ENCODE data around the gene SFRP5.
A peak's percentile ranks its signal among the peaks of the same experiment; 100 is the strongest.

SFRP5 gene

DNA sequence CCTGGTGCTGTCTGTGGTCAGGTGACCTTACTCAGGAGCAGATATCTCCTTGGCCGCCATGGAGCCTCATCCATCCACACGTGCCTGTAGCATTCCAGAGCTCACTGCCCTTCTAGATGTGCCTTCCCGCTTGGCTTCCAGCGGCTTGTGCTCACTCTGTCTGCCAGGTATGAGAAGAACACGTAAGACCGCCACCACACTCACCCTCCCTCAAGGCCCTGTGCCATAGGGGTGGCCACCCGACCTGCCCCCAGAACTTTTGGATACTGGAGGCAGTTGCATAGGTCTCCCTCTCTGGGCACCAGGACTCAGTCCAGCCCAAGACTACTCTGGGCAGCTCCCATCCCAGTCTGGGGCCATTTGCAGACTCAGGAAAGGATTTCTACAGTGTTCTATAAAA, 54.2 kb downstream of the SFRP5 start:
- DNase-seq (ENCODE audit: low spot score) (no peak), ATAC-seq (ENCODE audit: low read depth) (no peak)
- Histone ChIP-seq H3K9me3 (ENCODE audit: severe bottlenecking) (no peaks in the 10 kb centered on the region), H3K4me3 (ENCODE audit: severe bottlenecking) (no peak overlapping the region), H3K27me3 (ENCODE audit: insufficient read depth, poor library complexity, severe bottlenecking) (no peaks in the 10 kb centered on the region), H3K4me1 (ENCODE audit: insufficient read depth, poor library complexity, severe bottlenecking) (peaks cover 48% of the 10 kb centered on the region), H3K27ac (ENCODE audit: poor library complexity, severe bottlenecking) (peak overlapping the region; percentile 94), H3K36me3 (ENCODE audit: low read depth) (peaks cover 31% of the 10 kb centered on the region)
- TF ChIP-seq, protein P1, sequence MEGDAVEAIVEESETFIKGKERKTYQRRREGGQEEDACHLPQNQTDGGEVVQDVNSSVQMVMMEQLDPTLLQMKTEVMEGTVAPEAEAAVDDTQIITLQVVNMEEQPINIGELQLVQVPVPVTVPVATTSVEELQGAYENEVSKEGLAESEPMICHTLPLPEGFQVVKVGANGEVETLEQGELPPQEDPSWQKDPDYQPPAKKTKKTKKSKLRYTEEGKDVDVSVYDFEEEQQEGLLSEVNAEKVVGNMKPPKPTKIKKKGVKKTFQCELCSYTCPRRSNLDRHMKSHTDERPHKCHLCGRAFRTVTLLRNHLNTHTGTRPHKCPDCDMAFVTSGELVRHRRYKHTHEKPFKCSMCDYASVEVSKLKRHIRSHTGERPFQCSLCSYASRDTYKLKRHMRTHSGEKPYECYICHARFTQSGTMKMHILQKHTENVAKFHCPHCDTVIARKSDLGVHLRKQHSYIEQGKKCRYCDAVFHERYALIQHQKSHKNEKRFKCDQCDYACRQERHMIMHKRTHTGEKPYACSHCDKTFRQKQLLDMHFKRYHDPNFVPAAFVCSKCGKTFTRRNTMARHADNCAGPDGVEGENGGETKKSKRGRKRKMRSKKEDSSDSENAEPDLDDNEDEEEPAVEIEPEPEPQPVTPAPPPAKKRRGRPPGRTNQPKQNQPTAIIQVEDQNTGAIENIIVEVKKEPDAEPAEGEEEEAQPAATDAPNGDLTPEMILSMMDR (IDR thresholded peaks at IDR 0.05; ENCODE audit: poor library complexity, severe bottlenecking), result no peak

All from RWPE2 (cell line).